ENCODE data around the gene PICALM. TPM values are rescaled to one million over a fixed set of nuclear protein-coding genes. Genes with fewer than 3 reads are reported as not detected.

The PICALM gene
- total and polyA plus RNA-seq, 2 of the 8 experiments (the other 6 are each of a cell fraction or from before 2014, with no cell fraction given), result 69.4 to 71.3 TPM

DNA sequence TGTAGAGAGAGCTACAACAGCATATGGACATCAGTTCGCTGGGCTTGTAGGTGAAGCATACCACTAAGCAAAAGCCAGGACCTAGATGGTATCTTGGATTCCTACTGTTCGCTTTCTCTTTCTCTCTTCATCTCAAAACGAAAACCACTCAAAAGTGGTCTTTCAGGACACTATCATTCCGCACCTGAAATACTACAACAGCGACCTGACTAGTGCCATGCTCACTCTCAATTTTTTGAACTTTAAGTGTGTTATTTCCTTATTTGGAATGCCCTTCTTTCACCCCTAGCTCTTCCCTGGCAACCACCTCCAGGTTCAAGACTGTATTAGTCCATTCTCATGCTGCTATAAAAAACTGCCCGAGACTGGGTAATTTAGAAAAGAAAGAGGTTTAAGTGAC, 154.5 kb downstream of the PICALM start:
- no peak overlapping the region for H3K14ac ChIP-seq (ENCODE audit: insufficient read length)
- H3K18ac ChIP-seq (ENCODE audit: extremely low read depth, low read length), result no peak overlapping the region
- no peak overlapping the region for H4K8ac ChIP-seq (ENCODE audit: extremely low read depth, insufficient read depth, low read length)
- H3K79me2 ChIP-seq (ENCODE audit: control insufficient read depth in 1 of 2, insufficient read depth in 2 of 2, low read length in 2 of 2), result no peaks in the 10 kb centered on the region
- no peak overlapping the region for H2BK120ac ChIP-seq (replicated peaks; ENCODE audit: low read depth, low read length)
- no peak overlapping the region for H2BK12ac ChIP-seq (ENCODE audit: low read depth, low read length)
- H3K4me1 ChIP-seq (replicated peaks in 1 of 4; ENCODE audit: control insufficient read depth in 3 of 4, insufficient read depth in 4 of 4, low read length in 3 of 4), result peaks cover 0 to 4% (median 3%) of the 10 kb centered on the region in 4 experiments; a peak in 2 of 7 replicates
- FAIRE-seq (no peak), DNase-seq (ENCODE audit: low read depth in 1 of 2, low spot score in 2 of 2) (no peak)
- H2BK20ac ChIP-seq (ENCODE audit: low read length), result no peak overlapping the region
- POLR2A ChIA-PET (ENCODE audit: partially characterized antibody), result no interaction called here
- no peak overlapping the region for H3K27ac ChIP-seq (ENCODE audit: low read depth, low read length)
- no peaks in the 10 kb centered on the region for H3K36me3 ChIP-seq (ENCODE audit: control insufficient read depth in 2 of 4, insufficient read depth in 4 of 4, low read length in 3 of 4)
- H3K9me3 ChIP-seq (ENCODE audit: insufficient read depth in 2 of 2, low read depth in 1 of 2, low read length in 1 of 2), result peaks cover 2 to 4% of the 10 kb centered on the region in 2 experiments; a peak in 2 of 4 replicates
- 97% methylated on average over 6 of the region's 6 CpGs; no CpG with 5 or more reads in 1 of the 2 experiments for WGBS, 2 experiments (ENCODE audit: extremely low coverage in 1 of 2, insufficient coverage in 1 of 2, insufficient read length in 1 of 2, insufficient replicate concordance in 2 of 2, low coverage in 1 of 2, low lambda C conversion rate in 2 of 2, missing lambda C conversion rate in 1 of 2)
- H3K79me1 ChIP-seq (ENCODE audit: low read depth, low read length), result no peaks in the 10 kb centered on the region
- no peaks in the 10 kb centered on the region for H3K27me3 ChIP-seq (replicated peaks in 1 of 4; ENCODE audit: control insufficient read depth in 3 of 4, extremely low read depth in 1 of 4, insufficient read depth in 3 of 4, low read length in 3 of 4)
- no peak overlapping the region for H3K4me3 ChIP-seq (ENCODE audit: extremely low read depth in 1 of 4, insufficient read depth in 2 of 4, low read depth in 3 of 4, low read length in 4 of 4)
- no peak overlapping the region for H3K56ac ChIP-seq (replicated peaks; ENCODE audit: insufficient read length, low read depth, low read length)
- CTCF ChIA-PET (ENCODE audit: partially characterized antibody), result no interaction called here
- no peaks in the 10 kb centered on the region for H4K20me1 ChIP-seq (replicated peaks in 1 of 2; ENCODE audit: control insufficient read depth in 1 of 2, insufficient read depth in 2 of 2, low read length in 2 of 2)
- H2BK5ac ChIP-seq (ENCODE audit: low read depth, low read length), result no peak overlapping the region
- no peak overlapping the region for H2AFZ ChIP-seq (ENCODE audit: low read length)
- no peak overlapping the region for H4K91ac ChIP-seq (replicated peaks; ENCODE audit: insufficient read length, low read length)
- no peak overlapping the region for H3K23ac ChIP-seq (ENCODE audit: insufficient read length)
- H3K4me2 ChIP-seq (ENCODE audit: insufficient read depth in 1 of 2, low read depth in 2 of 2, low read length in 2 of 2), result no peak overlapping the region
- H2BK15ac ChIP-seq (ENCODE audit: low read length), result no peak overlapping the region
- TF ChIP-seq KDM5A (IDR thresholded peaks at IDR 0.05; ENCODE audit: low read length) (no peak), CEBPB (IDR thresholded peaks at IDR 0.05; ENCODE audit: low read depth, low read length) (no peak), SP4 (IDR thresholded peaks at IDR 0.05; ENCODE audit: low read length) (no peak), SUZ12 (IDR thresholded peaks at IDR 0.05; ENCODE audit: low read length) (no peak), TAF1 (IDR thresholded peaks at IDR 0.05; ENCODE audit: low read depth, low read length) (no peak), NANOG (IDR thresholded peaks at IDR 0.05; ENCODE audit: insufficient read depth, low read depth, low read length, poor library complexity, severe bottlenecking) (no peak), POU5F1 (IDR thresholded peaks at IDR 0.05; ENCODE audit: low read depth, low read length) (no peak), SIX5 (IDR thresholded peaks at IDR 0.05; ENCODE audit: low read depth, low read length) (no peak), SIN3A (conservative IDR thresholded peaks at IDR 0.05 in 1 of 2, IDR thresholded peaks at IDR 0.05 in 1 of 2; ENCODE audit: low read depth in 1 of 2, low read length in 2 of 2) (no peak), HDAC6 (IDR thresholded peaks at IDR 0.05; ENCODE audit: low read depth, low read length) (no peak)
- H3K9ac ChIP-seq (replicated peaks in 1 of 4; ENCODE audit: extremely low read depth in 1 of 4, low read depth in 3 of 4, low read length in 3 of 4), result no peak overlapping the region
- no peak overlapping the region for H3K4ac ChIP-seq (replicated peaks; ENCODE audit: insufficient read length, low read depth, low read length)
- no peak overlapping the region for H4K5ac ChIP-seq (ENCODE audit: insufficient read length, low read depth, low read length)
- no peaks in the 10 kb centered on the region for H3K23me2 ChIP-seq (ENCODE audit: low read depth, low read length)
- no peak overlapping the region for H2AK5ac ChIP-seq (ENCODE audit: low read depth, low read length)

Data from H1 (cell line).